Lower leg skin (tissue), 3 donors: ENCODE data around the gene OR11H12.
"Not testable (repeated sequence)": the region's sequence is repeated elsewhere in the genome, so short reads cannot be mapped to it uniquely, and the experiment has no call there.

Source experiments
- POLR2A ChIP-seq, 2 donors: fragments of 450-650 bp; IDR thresholded peaks; one replicate each; pipeline ENCODE4 v1.6.1; 2016 to 2017; ENCODE audit warnings: antibody characterized with exemption in 2 of 2, mild to moderate bottlenecking in 1 of 2, moderate library complexity in 1 of 2
- TF ChIP-seq, protein P1 (sequence below), 3 donors: fragments of 450-650 bp; IDR thresholded peaks; one replicate each; pipeline ENCODE4 v1.5.1; 2016; ENCODE audit warnings: antibody characterized with exemption in 3 of 3, mild to moderate bottlenecking in 3 of 3, moderate library complexity in 2 of 3

DNA sequence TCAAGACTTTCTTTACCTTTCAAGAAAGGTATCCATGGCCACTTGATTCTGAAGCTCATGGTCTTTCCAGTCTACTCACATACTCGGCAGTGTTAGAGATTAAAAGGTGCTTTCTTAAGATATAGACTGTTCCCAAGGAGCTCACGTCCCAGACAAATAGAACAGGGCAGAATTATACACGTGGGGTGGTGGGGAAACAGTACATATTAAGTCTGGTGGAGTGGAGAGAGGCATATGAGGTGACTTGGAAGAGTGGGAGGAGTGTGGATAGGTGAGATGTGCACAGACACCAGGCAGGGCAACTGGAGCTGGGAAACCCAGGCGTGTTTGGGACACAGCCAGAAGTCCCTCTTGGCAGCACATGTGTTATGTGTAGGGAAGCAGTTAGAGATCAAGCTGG lies 37.9 kb downstream of the OR11H12 start:
- TF ChIP-seq, protein P1, sequence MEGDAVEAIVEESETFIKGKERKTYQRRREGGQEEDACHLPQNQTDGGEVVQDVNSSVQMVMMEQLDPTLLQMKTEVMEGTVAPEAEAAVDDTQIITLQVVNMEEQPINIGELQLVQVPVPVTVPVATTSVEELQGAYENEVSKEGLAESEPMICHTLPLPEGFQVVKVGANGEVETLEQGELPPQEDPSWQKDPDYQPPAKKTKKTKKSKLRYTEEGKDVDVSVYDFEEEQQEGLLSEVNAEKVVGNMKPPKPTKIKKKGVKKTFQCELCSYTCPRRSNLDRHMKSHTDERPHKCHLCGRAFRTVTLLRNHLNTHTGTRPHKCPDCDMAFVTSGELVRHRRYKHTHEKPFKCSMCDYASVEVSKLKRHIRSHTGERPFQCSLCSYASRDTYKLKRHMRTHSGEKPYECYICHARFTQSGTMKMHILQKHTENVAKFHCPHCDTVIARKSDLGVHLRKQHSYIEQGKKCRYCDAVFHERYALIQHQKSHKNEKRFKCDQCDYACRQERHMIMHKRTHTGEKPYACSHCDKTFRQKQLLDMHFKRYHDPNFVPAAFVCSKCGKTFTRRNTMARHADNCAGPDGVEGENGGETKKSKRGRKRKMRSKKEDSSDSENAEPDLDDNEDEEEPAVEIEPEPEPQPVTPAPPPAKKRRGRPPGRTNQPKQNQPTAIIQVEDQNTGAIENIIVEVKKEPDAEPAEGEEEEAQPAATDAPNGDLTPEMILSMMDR (IDR thresholded peaks at IDR 0.05): not testable (repeated sequence)
- not testable (repeated sequence) for TF ChIP-seq POLR2A (IDR thresholded peaks at IDR 0.05)
